ENCODE results near the gene LSG1. TPM values are rescaled to one million over a fixed set of nuclear protein-coding genes. Genes with fewer than 3 reads are reported as not detected.
A peak's percentile ranks its signal among the peaks of the same experiment; 100 is the strongest.

The LSG1 gene
- total RNA-seq, 6 experiments from 2014 or later: 13.7 to 23.2 (median 18.0) TPM

DNA sequence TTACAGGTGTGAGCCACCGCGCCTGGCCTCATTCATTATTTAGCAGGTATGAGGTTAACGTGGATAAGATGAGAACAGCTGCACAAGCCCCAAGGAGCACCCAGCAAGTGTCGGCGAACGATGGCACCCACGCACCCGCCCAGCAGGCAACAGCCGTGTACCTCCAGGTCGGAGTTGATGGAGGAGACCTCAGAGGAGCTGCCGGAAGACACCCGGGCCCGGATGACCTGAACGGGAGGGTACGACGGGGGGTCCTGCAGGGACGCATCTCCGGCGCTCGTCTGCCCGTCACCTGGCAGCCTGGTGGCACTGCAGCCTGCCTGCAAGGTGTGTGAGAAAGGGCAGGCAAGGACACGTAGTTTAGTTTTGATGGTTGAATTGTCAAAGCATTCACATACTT, 67.9 kb downstream of the LSG1 start:
- Histone ChIP-seq H3K4me1 (no peaks in the 10 kb centered on the region), H3K27me3 (no peaks in the 10 kb centered on the region), H3K36me3 (no peaks in the 10 kb centered on the region), H3K9me3 (no peaks in the 10 kb centered on the region), H3K4me3 (no peak overlapping the region), H3K27ac (no peak overlapping the region)
- intact Hi-C loops (cut with DNase I): no loop called here
- 93% methylated on average over 6 of the region's 22 CpGs for WGBS (ENCODE audit: insufficient coverage, low coverage, low lambda C conversion rate, missing lambda C conversion rate)
- ATAC-seq (no peak), DNase-seq (no peak)
- TF ChIP-seq POLR2A (IDR thresholded peaks at IDR 0.05): no peak
- TF ChIP-seq, protein P1, sequence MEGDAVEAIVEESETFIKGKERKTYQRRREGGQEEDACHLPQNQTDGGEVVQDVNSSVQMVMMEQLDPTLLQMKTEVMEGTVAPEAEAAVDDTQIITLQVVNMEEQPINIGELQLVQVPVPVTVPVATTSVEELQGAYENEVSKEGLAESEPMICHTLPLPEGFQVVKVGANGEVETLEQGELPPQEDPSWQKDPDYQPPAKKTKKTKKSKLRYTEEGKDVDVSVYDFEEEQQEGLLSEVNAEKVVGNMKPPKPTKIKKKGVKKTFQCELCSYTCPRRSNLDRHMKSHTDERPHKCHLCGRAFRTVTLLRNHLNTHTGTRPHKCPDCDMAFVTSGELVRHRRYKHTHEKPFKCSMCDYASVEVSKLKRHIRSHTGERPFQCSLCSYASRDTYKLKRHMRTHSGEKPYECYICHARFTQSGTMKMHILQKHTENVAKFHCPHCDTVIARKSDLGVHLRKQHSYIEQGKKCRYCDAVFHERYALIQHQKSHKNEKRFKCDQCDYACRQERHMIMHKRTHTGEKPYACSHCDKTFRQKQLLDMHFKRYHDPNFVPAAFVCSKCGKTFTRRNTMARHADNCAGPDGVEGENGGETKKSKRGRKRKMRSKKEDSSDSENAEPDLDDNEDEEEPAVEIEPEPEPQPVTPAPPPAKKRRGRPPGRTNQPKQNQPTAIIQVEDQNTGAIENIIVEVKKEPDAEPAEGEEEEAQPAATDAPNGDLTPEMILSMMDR (IDR thresholded peaks at IDR 0.05): no peak

DNA sequence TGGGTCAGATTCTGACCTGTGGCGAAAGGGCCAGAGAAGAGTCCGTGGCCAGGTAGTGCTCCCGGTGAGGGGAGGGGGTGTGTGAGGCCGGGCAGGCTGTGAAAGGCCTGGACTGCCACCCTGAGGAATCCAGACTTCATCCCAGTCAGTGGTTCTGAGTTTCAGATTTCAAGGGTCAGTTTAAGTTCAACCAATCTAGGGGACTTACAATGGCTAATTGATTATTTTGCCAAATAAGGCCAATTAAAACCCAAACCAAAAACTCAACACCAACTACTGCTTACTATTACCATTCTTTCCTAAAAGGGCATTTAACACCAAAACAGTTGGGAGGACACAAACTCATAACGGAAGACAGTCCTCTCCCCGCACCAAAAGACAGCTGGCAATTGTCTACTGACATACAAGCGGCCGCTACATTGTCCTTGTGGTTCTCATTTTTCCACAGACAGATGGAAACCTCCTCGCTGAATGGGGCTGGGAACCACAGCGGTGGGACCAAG, 69.3 kb downstream of the LSG1 start:
- intact Hi-C loops (cut with DNase I): no loop called here
- no peaks in the 10 kb centered on the region for H3K9me3 ChIP-seq
- no peak overlapping the region for H3K27ac ChIP-seq
- no peaks in the 10 kb centered on the region for H3K36me3 ChIP-seq
- ATAC-seq (peak in 1 of 4 donors; percentile 48), DNase-seq (no peak)
- 81% methylated on average over 9 of the region's 10 CpGs for WGBS (ENCODE audit: insufficient coverage, low coverage, low lambda C conversion rate, missing lambda C conversion rate)
- no peak overlapping the region for H3K4me3 ChIP-seq
- no peaks in the 10 kb centered on the region for H3K27me3 ChIP-seq
- no peaks in the 10 kb centered on the region for H3K4me1 ChIP-seq
- TF ChIP-seq POLR2A (IDR thresholded peaks at IDR 0.05): no peak
- TF ChIP-seq, protein P1 (IDR thresholded peaks at IDR 0.05): no peak

DNA sequence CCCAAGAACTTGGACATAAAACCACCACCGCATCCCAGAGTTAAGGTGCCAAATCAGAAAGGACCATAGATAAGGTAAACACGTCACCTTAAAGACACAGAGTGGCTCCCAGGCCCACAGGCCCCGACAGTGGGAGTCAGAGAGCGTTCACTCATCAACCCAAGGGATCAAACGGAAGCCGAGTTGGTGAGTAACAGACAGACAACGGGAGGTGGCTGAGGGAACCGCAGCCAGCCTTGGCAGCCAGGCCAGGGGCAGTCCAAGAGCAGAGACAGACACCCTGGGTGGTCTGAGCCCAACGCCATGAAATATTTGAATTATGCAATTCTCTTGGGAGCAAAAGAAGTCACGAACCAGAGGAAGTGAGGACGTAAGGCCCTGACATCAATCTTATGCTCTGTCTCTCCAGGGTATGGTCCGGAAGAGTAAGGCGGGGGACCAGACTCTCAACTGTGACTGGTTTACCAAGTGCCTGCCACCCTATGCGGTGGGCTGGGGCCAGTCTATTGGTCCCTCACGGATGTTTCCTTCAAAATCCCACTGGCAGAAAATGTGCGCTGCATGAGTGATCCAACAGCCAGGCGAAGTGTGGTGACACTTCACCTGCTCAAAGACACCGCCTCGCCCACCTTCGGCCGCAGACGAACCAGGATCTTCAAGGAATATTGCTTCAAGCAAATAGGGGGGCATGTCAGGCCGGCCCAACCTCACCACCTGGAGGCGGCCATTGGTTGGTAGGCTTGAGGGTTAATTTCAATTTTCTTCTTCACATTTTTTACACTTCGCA, 73.0 kb downstream of the LSG1 start:
- no peak overlapping the region for H3K27ac ChIP-seq
- DNase-seq (no peak), ATAC-seq (no peak)
- no peak overlapping the region for H3K4me3 ChIP-seq
- no peaks in the 10 kb centered on the region for H3K27me3 ChIP-seq
- H3K36me3 ChIP-seq: no peaks in the 10 kb centered on the region
- no peaks in the 10 kb centered on the region for H3K4me1 ChIP-seq
- intact Hi-C loops (cut with DNase I): loop anchor here in 1 of 2 donors (10.0 kb wide), 1 partner anchor 264 kb away; no protein-coding TSS in a partner anchor
- H3K9me3 ChIP-seq: no peaks in the 10 kb centered on the region
- no peak for TF ChIP-seq POLR2A (IDR thresholded peaks at IDR 0.05)
- TF ChIP-seq, protein P1 (IDR thresholded peaks at IDR 0.05): no peak
- 73% methylated on average over 13 of the region's 25 CpGs for WGBS (ENCODE audit: insufficient coverage, low coverage, low lambda C conversion rate, missing lambda C conversion rate)

DNA sequence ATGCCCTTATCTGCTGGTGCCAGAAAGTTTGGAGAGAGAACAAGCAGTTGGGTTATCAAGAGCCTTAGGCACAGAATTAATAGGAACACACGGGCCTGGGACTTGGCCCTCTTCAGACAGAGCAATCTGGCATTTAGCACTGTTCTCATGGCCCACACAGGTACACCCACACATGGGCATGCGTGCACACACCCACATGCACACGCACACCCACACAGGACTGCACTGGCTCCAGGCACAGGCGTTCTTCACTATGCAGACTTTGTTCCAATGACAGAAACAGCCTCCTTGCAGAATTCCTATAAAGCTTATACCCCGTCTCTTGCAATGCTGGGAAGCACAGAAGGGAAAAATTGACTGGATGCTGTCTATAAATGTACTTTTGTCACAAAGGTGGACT, 75.1 kb downstream of the LSG1 start:
- DNase-seq (no peak), ATAC-seq (no peak)
- TF ChIP-seq POLR2A (IDR thresholded peaks at IDR 0.05): no peak
- TF ChIP-seq, protein P1 (IDR thresholded peaks at IDR 0.05): no peak
- H3K27ac ChIP-seq: no peak overlapping the region
- intact Hi-C loops (cut with DNase I): loop anchor here in 1 of 2 donors (10.0 kb wide), 1 partner anchor 262 kb away; no protein-coding TSS in a partner anchor
- no peaks in the 10 kb centered on the region for H3K27me3 ChIP-seq
- H3K4me3 ChIP-seq: no peak overlapping the region
- WGBS (ENCODE audit: insufficient coverage, low coverage, low lambda C conversion rate, missing lambda C conversion rate): 63% methylated on average over 2 of the region's 5 CpGs
- no peaks in the 10 kb centered on the region for H3K9me3 ChIP-seq
- H3K36me3 ChIP-seq: no peaks in the 10 kb centered on the region
- H3K4me1 ChIP-seq: no peaks in the 10 kb centered on the region

All from right lobe of liver (tissue), 6 donors.